ENCODE data around the gene EXOC4. TPM values are rescaled to one million over a fixed set of nuclear protein-coding genes. Genes with fewer than 3 reads are reported as not detected.
"Not testable (repeated sequence)": the region's sequence is repeated elsewhere in the genome, so short reads cannot be mapped to it uniquely, and the experiment has no call there.

The EXOC4 gene
- total and polyA plus RNA-seq, 7 donors: 7.6 to 63.0 (median 29.1) TPM

GRCh38 chr7:133272336-133272735 lies 19.5 kb downstream of the EXOC4 start:
- no peak for TF ChIP-seq CTCF (IDR thresholded peaks at IDR 0.05)
- WGBS, 3 donors: 73 to 84% (median 78%) methylated on average over 2 of the region's 2 CpGs
- intact Hi-C loops (cut with DNase I): no loop called here
- H3K27ac ChIP-seq: no peak overlapping the region
- peaks cover 3 to 26% of the 10 kb centered on the region in 2 donors for H3K36me3 ChIP-seq (ENCODE audit: insufficient read depth in 1 of 2, low read depth in 1 of 2)
- ATAC-seq: no peak
- no peak overlapping the region for H3K4me3 ChIP-seq
- DNase-seq: no peak
- no peaks in the 10 kb centered on the region for H3K9me3 ChIP-seq
- H3K27me3 ChIP-seq (ENCODE audit: insufficient read depth in 3 of 3, low read length in 2 of 3): no peaks in the 10 kb centered on the region
- no peaks in the 10 kb centered on the region for H3K4me1 ChIP-seq

DNA sequence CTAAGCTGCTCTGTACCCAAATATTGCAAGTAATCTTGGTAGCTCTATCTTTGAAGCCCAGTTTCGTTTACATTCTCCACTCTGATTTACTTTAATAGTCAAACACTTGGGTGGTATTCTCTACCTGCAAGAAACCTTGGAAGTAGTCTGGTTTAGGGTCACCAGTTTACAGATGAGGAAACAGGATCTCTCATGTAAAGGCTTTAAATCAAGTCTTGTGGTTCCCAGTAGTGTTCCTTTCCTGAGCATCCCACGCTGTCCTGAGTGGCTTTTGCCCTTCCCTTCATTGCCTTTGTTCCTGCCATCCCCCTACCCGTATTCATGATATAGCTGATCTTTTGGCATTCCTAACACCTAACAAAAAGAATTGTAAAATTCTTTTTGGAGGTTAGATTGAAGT lies 20.3 kb downstream of the EXOC4 start:
- DNase-seq: no peak
- no peak for TF ChIP-seq CTCF (IDR thresholded peaks at IDR 0.05)
- WGBS, 3 donors: 92 to 94% (median 92%) methylated on average over 3 of the region's 3 CpGs

DNA sequence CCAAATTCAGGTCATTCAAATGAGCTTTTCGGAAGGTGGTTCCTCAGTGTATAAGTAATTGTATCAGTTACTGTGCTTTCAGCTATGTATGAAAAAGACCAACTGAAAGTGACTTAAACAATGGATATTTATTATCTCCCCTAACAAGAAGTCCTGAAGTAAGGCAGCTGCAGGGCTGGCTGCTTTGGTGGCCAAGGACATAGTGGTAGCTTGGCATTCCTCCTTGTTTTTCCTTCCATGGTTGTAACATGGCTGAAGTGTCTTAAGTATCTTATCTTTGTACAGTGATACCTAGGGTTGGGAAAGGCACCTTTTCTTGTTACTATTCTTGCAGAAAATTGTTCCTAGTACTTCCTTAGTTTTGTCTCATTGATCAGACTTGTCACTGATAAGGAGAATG lies 21.4 kb downstream of the EXOC4 start:
- Histone ChIP-seq H3K27me3 (ENCODE audit: insufficient read depth in 3 of 3, low read length in 2 of 3) (no peaks in the 10 kb centered on the region), H3K9me3 (no peaks in the 10 kb centered on the region), H3K36me3 (ENCODE audit: insufficient read depth in 1 of 2, low read depth in 1 of 2) (peaks cover 3 to 31% of the 10 kb centered on the region in 2 donors), H3K27ac (no peak overlapping the region), H3K4me1 (no peaks in the 10 kb centered on the region), H3K4me3 (no peak overlapping the region)
- intact Hi-C loops (cut with DNase I): no loop called here
- no peak for TF ChIP-seq CTCF (IDR thresholded peaks at IDR 0.05)
- no peak for DNase-seq
- ATAC-seq: peak in 1 of 4 donors; percentile 49
- 93 to 99% (median 97%) methylated on average over 1 of the region's 1 CpG for WGBS, 3 donors

More for the DNA sequence above, 20.3 kb downstream of the EXOC4 start:
- Histone ChIP-seq H3K27ac (no peak overlapping the region), H3K27me3 (ENCODE audit: insufficient read depth in 3 of 3, low read length in 2 of 3) (no peaks in the 10 kb centered on the region), H3K9me3 (no peaks in the 10 kb centered on the region), H3K36me3 (ENCODE audit: insufficient read depth in 1 of 2, low read depth in 1 of 2) (peaks cover 3 to 31% of the 10 kb centered on the region in 2 donors), H3K4me1 (no peaks in the 10 kb centered on the region), H3K4me3 (no peak overlapping the region)
- no peak for ATAC-seq
- intact Hi-C loops (cut with DNase I): no loop called here

- intact Hi-C loops (cut with DNase I): no loop called here
- H3K27me3 ChIP-seq (ENCODE audit: insufficient read depth in 3 of 3, low read length in 2 of 3): no peaks in the 10 kb centered on the region
- no peak overlapping the region for H3K4me3 ChIP-seq
- 95 to 97% (median 96%) methylated on average over 8 of the region's 8 CpGs for WGBS, 3 donors
- peaks cover 3 to 31% of the 10 kb centered on the region in 2 donors for H3K36me3 ChIP-seq (ENCODE audit: insufficient read depth in 1 of 2, low read depth in 1 of 2)
- no peaks in the 10 kb centered on the region for H3K4me1 ChIP-seq
- ATAC-seq (peak in 1 of 4 donors; percentile 39), DNase-seq (no peak)
- H3K9me3 ChIP-seq: no peaks in the 10 kb centered on the region
- no peak for TF ChIP-seq CTCF (IDR thresholded peaks at IDR 0.05)
- no peak overlapping the region for H3K27ac ChIP-seq
Measured at GRCh38 chr7:133275008-133275407, 22.1 kb downstream of the EXOC4 start.

- intact Hi-C loops (cut with DNase I): no loop called here
- H3K36me3 ChIP-seq (ENCODE audit: insufficient read depth in 1 of 2, low read depth in 1 of 2): peaks cover 3 to 31% of the 10 kb centered on the region in 2 donors
- WGBS, 3 donors: 93 to 96% (median 94%) methylated on average over 3 of the region's 3 CpGs
- no peak for ATAC-seq
- H3K4me3 ChIP-seq: no peak overlapping the region
- no peaks in the 10 kb centered on the region for H3K27me3 ChIP-seq (ENCODE audit: insufficient read depth in 3 of 3, low read length in 2 of 3)
- no peaks in the 10 kb centered on the region for H3K4me1 ChIP-seq
- H3K9me3 ChIP-seq: no peaks in the 10 kb centered on the region
- H3K27ac ChIP-seq: no peak overlapping the region
- TF ChIP-seq CTCF (IDR thresholded peaks at IDR 0.05): no peak
- DNase-seq: no peak
Measured at GRCh38 chr7:133275446-133276095, 22.7 kb downstream of the EXOC4 start.

GRCh38 chr7:133278975-133279374 lies 26.1 kb downstream of the EXOC4 start:
- H3K36me3 ChIP-seq (ENCODE audit: insufficient read depth in 1 of 2, low read depth in 1 of 2): peaks cover 3 to 31% of the 10 kb centered on the region in 2 donors
- H3K27ac ChIP-seq; H3K4me1 ChIP-seq; intact Hi-C loops (cut with DNase I); H3K9me3 ChIP-seq; H3K27me3 ChIP-seq (ENCODE audit: insufficient read depth in 3 of 3, low read length in 2 of 3); H3K4me3 ChIP-seq; DNase-seq; ATAC-seq: not testable (repeated sequence)
- WGBS, 3 donors: 95 to 100% (median 96%) methylated on average over 2 of the region's 3 CpGs
